ENCODE data around the gene RANBP1. TPM values are rescaled to one million over a fixed set of nuclear protein-coding genes. Genes with fewer than 3 reads are reported as not detected.

RANBP1 gene
- total RNA-seq, 4 donors from 2014 or later = 45.6 to 128 (median 106) TPM

DNA sequence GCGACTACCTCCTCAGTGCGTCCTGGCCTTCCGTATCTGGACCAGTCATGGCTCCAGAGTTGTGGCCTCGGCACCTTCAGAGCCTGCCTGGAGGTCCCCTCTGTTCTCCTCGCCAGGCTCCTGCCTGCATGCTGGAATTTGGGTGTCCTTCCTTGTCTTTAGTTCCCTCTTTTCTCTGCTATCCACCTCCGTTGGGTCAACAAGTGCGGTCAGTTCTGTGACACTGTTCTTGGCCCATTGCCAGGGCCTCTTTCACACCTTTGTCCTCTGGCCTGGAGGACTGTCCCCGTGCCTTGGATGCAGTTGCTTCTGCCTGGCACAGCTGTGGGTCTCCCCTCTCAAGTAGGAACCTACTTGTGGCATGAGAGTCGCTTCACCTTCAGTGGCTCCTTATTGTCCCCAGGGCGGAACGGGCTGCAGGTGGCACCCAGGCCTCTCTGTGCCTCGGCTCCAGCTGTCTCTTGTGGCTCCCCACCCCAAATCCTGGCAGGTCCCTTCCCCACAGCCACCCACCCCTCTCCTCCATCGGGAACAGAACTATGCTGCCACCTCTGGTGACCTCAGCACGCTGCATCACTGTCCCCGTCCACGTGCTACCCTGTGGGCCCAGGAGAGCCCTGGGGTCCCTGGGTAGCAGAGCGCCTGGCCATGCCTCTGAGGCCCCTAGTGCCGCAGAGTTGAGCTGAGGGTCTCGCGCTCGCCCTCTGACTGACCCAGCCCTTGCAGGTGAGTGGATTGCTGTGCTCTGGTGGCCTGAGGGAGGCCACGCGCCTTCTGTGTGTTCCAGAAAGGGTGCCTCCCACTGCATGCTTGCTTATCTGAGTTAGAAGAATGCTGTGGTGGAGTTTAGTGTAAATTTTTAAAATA, 31.1 kb upstream of the RANBP1 start:
- in situ Hi-C loops (cut with MboI; ENCODE audit: low pct_ligation_motif_present in 1 of 4, low pct_unique_long_range_greater_than_20kb in 1 of 4, low sequenced_read_pairs in 3 of 4) = no loop called here
- H3K27me3 ChIP-seq = no peaks in the 10 kb centered on the region
- H3K36me3 ChIP-seq = peaks cover 0 to 39% (median 6%) of the 10 kb centered on the region in 4 donors
- no peak for TF ChIP-seq POLR2A (IDR thresholded peaks at IDR 0.05)
- TF ChIP-seq, protein P1, sequence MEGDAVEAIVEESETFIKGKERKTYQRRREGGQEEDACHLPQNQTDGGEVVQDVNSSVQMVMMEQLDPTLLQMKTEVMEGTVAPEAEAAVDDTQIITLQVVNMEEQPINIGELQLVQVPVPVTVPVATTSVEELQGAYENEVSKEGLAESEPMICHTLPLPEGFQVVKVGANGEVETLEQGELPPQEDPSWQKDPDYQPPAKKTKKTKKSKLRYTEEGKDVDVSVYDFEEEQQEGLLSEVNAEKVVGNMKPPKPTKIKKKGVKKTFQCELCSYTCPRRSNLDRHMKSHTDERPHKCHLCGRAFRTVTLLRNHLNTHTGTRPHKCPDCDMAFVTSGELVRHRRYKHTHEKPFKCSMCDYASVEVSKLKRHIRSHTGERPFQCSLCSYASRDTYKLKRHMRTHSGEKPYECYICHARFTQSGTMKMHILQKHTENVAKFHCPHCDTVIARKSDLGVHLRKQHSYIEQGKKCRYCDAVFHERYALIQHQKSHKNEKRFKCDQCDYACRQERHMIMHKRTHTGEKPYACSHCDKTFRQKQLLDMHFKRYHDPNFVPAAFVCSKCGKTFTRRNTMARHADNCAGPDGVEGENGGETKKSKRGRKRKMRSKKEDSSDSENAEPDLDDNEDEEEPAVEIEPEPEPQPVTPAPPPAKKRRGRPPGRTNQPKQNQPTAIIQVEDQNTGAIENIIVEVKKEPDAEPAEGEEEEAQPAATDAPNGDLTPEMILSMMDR (IDR thresholded peaks at IDR 0.05) = peak in 4 of 5 experiments; percentile 13 to 22 (median 18)
- WGBS, 2 donors (ENCODE audit: low coverage in 1 of 2) = 81% methylated on average over 23 of the region's 23 CpGs; no CpG with 5 or more reads in 1 of the 2 donors
- peaks cover 22 to 46% (median 30%) of the 10 kb centered on the region in 4 donors for H3K4me1 ChIP-seq
- no peaks in the 10 kb centered on the region for H3K9me3 ChIP-seq
- DNase-seq = no peak
- intact Hi-C loops (cut with DNase I; ENCODE audit: low total_unique reads) = no loop called here
- H3K4me3 ChIP-seq = no peak overlapping the region
- no peak overlapping the region for H3K27ac ChIP-seq

DNA sequence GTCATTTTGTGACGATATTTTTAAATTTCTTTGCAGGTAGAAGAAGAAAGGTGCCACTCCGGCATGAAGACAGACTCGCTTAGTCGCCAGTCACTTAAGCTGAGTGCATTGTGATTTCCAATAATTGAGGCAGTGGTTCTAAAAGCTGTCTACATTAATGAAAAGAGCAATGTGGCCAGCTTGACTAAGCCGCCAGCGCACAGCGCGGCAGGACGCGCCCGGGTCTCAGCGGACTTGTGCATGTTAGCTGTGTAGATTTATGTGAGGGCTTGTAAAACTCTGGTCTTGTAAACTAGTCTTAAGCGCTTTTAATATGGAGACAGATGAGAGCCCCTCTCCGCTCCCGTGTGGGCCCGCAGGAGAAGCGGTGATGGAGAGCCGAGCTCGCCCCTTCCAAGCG, 30.3 kb upstream of the RANBP1 start:
- no peaks in the 10 kb centered on the region for H3K9me3 ChIP-seq
- H3K4me3 ChIP-seq = no peak overlapping the region
- intact Hi-C loops (cut with DNase I; ENCODE audit: low total_unique reads) (no loop called here), in situ Hi-C loops (cut with MboI; ENCODE audit: low pct_ligation_motif_present in 1 of 4, low pct_unique_long_range_greater_than_20kb in 1 of 4, low sequenced_read_pairs in 3 of 4) (no loop called here)
- H3K27me3 ChIP-seq = no peaks in the 10 kb centered on the region
- WGBS, 2 donors (ENCODE audit: low coverage in 1 of 2) = 87% methylated on average over 20 of the region's 20 CpGs; no CpG with 5 or more reads in 1 of the 2 donors
- DNase-seq = no peak
- TF ChIP-seq EP300 (IDR thresholded peaks at IDR 0.05; ENCODE audit: low read depth) (no peak), POLR2A (IDR thresholded peaks at IDR 0.05) (no peak), POLR2AphosphoS5 (IDR thresholded peaks at IDR 0.05) (no peak)
- TF ChIP-seq, protein P1 (IDR thresholded peaks at IDR 0.05) = no peak
- peaks cover 0 to 48% (median 10%) of the 10 kb centered on the region in 4 donors for H3K36me3 ChIP-seq
- peaks cover 22 to 45% (median 29%) of the 10 kb centered on the region in 4 donors for H3K4me1 ChIP-seq
- no peak overlapping the region for H3K27ac ChIP-seq

GRCh38 chr22:20086101-20086599, 29.8 kb upstream of the RANBP1 start:
- intact Hi-C loops (cut with DNase I; ENCODE audit: low total_unique reads) = no loop called here
- no peak for DNase-seq
- WGBS, 2 donors (ENCODE audit: low coverage in 1 of 2) = 93 to 97% methylated on average over 10 to 24 of the region's 24 CpGs
- H3K36me3 ChIP-seq = peaks cover 0 to 53% (median 13%) of the 10 kb centered on the region in 4 donors
- H3K4me3 ChIP-seq = no peak overlapping the region
- no peaks in the 10 kb centered on the region for H3K27me3 ChIP-seq
- no peaks in the 10 kb centered on the region for H3K9me3 ChIP-seq
- peaks cover 21 to 40% (median 25%) of the 10 kb centered on the region in 4 donors for H3K4me1 ChIP-seq
- no peak for TF ChIP-seq POLR2A (IDR thresholded peaks at IDR 0.05)
- H3K27ac ChIP-seq = no peak overlapping the region
- in situ Hi-C loops (cut with MboI; ENCODE audit: low pct_ligation_motif_present in 1 of 4, low pct_unique_long_range_greater_than_20kb in 1 of 4, low sequenced_read_pairs in 3 of 4) = no loop called here

GRCh38 chr22:20086763-20087162, 29.1 kb upstream of the RANBP1 start:
- WGBS, 2 donors (ENCODE audit: low coverage in 1 of 2) = 97% methylated on average over 5 of the region's 5 CpGs; no CpG with 5 or more reads in 1 of the 2 donors
- intact Hi-C loops (cut with DNase I; ENCODE audit: low total_unique reads) (no loop called here), in situ Hi-C loops (cut with MboI; ENCODE audit: low pct_ligation_motif_present in 1 of 4, low pct_unique_long_range_greater_than_20kb in 1 of 4, low sequenced_read_pairs in 3 of 4) (no loop called here)
- no peak for DNase-seq
- H3K36me3 ChIP-seq = peaks cover 0 to 59% (median 16%) of the 10 kb centered on the region in 4 donors
- H3K4me1 ChIP-seq = peaks cover 15 to 34% (median 19%) of the 10 kb centered on the region in 4 donors
- no peak for TF ChIP-seq POLR2A (IDR thresholded peaks at IDR 0.05)
- TF ChIP-seq POLR2AphosphoS5 (IDR thresholded peaks at IDR 0.05) = no peak
- TF ChIP-seq, protein P1 (IDR thresholded peaks at IDR 0.05) = no peak
- no peak for TF ChIP-seq EP300 (IDR thresholded peaks at IDR 0.05; ENCODE audit: low read depth)
- no peaks in the 10 kb centered on the region for H3K27me3 ChIP-seq
- no peaks in the 10 kb centered on the region for H3K9me3 ChIP-seq
- H3K27ac ChIP-seq = no peak overlapping the region
- no peak overlapping the region for H3K4me3 ChIP-seq

Data from transverse colon (tissue), 4 donors.